SK-N-SH (cell line): ENCODE measurements around the gene SLFN14. TPM values are rescaled to one million over a fixed set of nuclear protein-coding genes. Genes with fewer than 3 reads are reported as not detected.

ENCODE experiments used
- CTCF ChIA-PET: fragments of 300-600, 350-600 bp; formaldehyde crosslinking; extraction: SDS; loops from one replicate; lab custom pipeline; 2021; lab: Yijun Ruan, JAX
- POLR2A ChIA-PET: fragments of 350-600 bp; sonication (Branson Sonifier 250); formaldehyde crosslinking; extraction: SDS; loops from one replicate; lab custom pipeline; 2020; ENCODE audit warnings: antibody characterized with exemption, inconsistent platforms; lab: Yijun Ruan, JAX
- DNase-seq: peaks from one replicate; pipeline ENCODE4 v3.0.0; 2012
- H2AFZ ChIP-seq: fragments of 200-600 bp; sonication (generic); 2 replicates; pipeline ENCODE4 v1.8.1; 2016; ENCODE audit warnings: antibody characterized with exemption, mild to moderate bottlenecking, low read depth
- H3F3A ChIP-seq: fragments of 200-600 bp; sonication (generic); replicated peaks from 2 replicates; pipeline ENCODE3; 2016; ENCODE audit warnings: antibody characterized with exemption, mild to moderate bottlenecking; ENCODE audit not compliant: insufficient read depth
- H3K27ac ChIP-seq, 2 experiments: fragments of 200-500 bp in 1 of 2; fragments of 200-600 bp in 1 of 2; sonication (Bioruptor generic) in 1 of 2; sonication (generic), shearing (Covaris generic) in 1 of 2; 2 replicates each; pipeline versions ENCODE4 v1.5.1 to v1.6.1; 2014 to 2016; ENCODE audit warnings: low read depth in 2 of 2, inconsistent platforms in 1 of 2, low read length in 1 of 2, mild to moderate bottlenecking in 1 of 2, mixed read lengths in 1 of 2
- H3K27me3 ChIP-seq: fragments of 200-600 bp; sonication (generic), shearing (Covaris generic); 2 replicates; pipeline ENCODE4 v1.6.1; 2016; ENCODE audit warnings: mixed run types; ENCODE audit not compliant: insufficient read depth
- H3K36me3 ChIP-seq, 2 experiments: fragments of 200-500 bp in 1 of 2; fragments of 200-600 bp in 1 of 2; sonication (Bioruptor generic) in 1 of 2; sonication (generic) in 1 of 2; replicated peaks in 1 of 2; 2 replicates each; pipeline versions ENCODE3 to v1.5.1; 2014 to 2016; ENCODE audit warnings: low read length in 1 of 2, mild to moderate bottlenecking in 1 of 2; ENCODE audit not compliant: insufficient read depth in 2 of 2, control insufficient read depth in 1 of 2
- H3K4me1 ChIP-seq, 2 experiments: fragments of 200-500 bp in 1 of 2; fragments of 200-600 bp in 1 of 2; sonication (Bioruptor generic) in 1 of 2; sonication (generic), shearing (Covaris generic) in 1 of 2; 2 replicates each; pipeline versions ENCODE4 v1.5.1 to v1.6.1; 2014 to 2016; ENCODE audit warnings: low read depth in 1 of 2, low read length in 1 of 2, mixed run types in 1 of 2; ENCODE audit not compliant: insufficient read depth in 2 of 2, control insufficient read depth in 1 of 2
- H3K4me2 ChIP-seq: fragments of 200-600 bp; sonication (generic), shearing (Covaris generic); 2 replicates; pipeline ENCODE4 v1.6.1; 2017; ENCODE audit warnings: mixed run types
- H3K4me3 ChIP-seq, 2 experiments: fragments of 200-500 bp in 1 of 2; fragments of 200-600 bp in 1 of 2; sonication (Bioruptor generic) in 1 of 2; sonication (generic), shearing (Covaris generic) in 1 of 2; 2 replicates each; pipeline versions ENCODE4 v1.5.1 to v1.8.1; 2014 to 2016; ENCODE audit warnings: low read depth in 2 of 2, inconsistent platforms in 1 of 2, low read length in 1 of 2, mild to moderate bottlenecking in 1 of 2, mixed read lengths in 1 of 2, moderate library complexity in 1 of 2
- H3K79me2 ChIP-seq: fragments of 200-600 bp; sonication (generic); 2 replicates; pipeline ENCODE4 v1.8.1; 2017; ENCODE audit warnings: mild to moderate bottlenecking; ENCODE audit not compliant: insufficient read depth
- H3K9ac ChIP-seq: fragments of 200-600 bp; sonication (generic); 2 replicates; pipeline ENCODE4 v1.6.1; 2017; ENCODE audit warnings: mixed run types
- H3K9me2 ChIP-seq: fragments of 200-600 bp; sonication (generic); 2 replicates; pipeline ENCODE4 v1.6.1; 2017; ENCODE audit warnings: mixed run types
- H3K9me3 ChIP-seq: fragments of 200-600 bp; sonication (generic); 2 replicates; pipeline ENCODE4 v1.6.1; 2017; ENCODE audit warnings: mixed run types, mild to moderate bottlenecking, moderate library complexity
- H4K20me1 ChIP-seq: fragments of 200-600 bp; sonication (generic); 2 replicates; pipeline ENCODE4 v1.6.1; 2017; ENCODE audit warnings: mild to moderate bottlenecking, mixed run types; ENCODE audit not compliant: insufficient read depth
- ELF1 ChIP-seq: IDR thresholded peaks from 2 replicates; pipeline ENCODE4 v1.4.0; 2012
- GATA2 ChIP-seq: sonication (generic); formaldehyde crosslinking; IDR thresholded peaks from 2 replicates; pipeline ENCODE4 v1.5.0; 2020; ENCODE audit warnings: mild to moderate bottlenecking, missing genetic modification reagents
- JUND ChIP-seq: IDR thresholded peaks from 2 replicates; pipeline ENCODE4 v1.4.0; 2012
- MEF2A ChIP-seq: IDR thresholded peaks from 2 replicates; pipeline ENCODE4 v1.4.0; 2012; ENCODE audit warnings: low read depth, borderline replicate concordance
- MXI1 ChIP-seq: IDR thresholded peaks from 2 replicates; pipeline ENCODE4 v1.6.1; 2012; ENCODE audit warnings: mild to moderate bottlenecking, low read depth, low read length, improper control_type of control experiment
- NFIC ChIP-seq: IDR thresholded peaks from 2 replicates; pipeline ENCODE4 v1.4.0; 2012; ENCODE audit warnings: borderline replicate concordance
- NRF1 ChIP-seq: IDR thresholded peaks from 2 replicates; pipeline ENCODE4 v1.6.1; 2012; ENCODE audit warnings: low read depth, mild to moderate bottlenecking, low read length
- POLR2AphosphoS5 ChIP-seq: IDR thresholded peaks from 2 replicates; pipeline ENCODE4 v1.6.1; 2012; ENCODE audit warnings: low read depth, low read length
- SIN3A ChIP-seq: IDR thresholded peaks from 2 replicates; pipeline ENCODE4 v1.6.1; 2012; ENCODE audit warnings: low read depth, mild to moderate bottlenecking, low read length, moderate library complexity, borderline replicate concordance
- SMC3 ChIP-seq: IDR thresholded peaks from 2 replicates; pipeline ENCODE4 v1.6.1; 2012; ENCODE audit warnings: low read depth, low read length, improper control_type of control experiment
- TAF1 ChIP-seq: IDR thresholded peaks from 2 replicates; pipeline ENCODE4 v1.6.1; 2012; ENCODE audit warnings: low read depth, mild to moderate bottlenecking, low read length, moderate library complexity, borderline replicate concordance
- TCF12 ChIP-seq: IDR thresholded peaks from 2 replicates; pipeline ENCODE4 v1.4.0; 2012
- TEAD4 ChIP-seq: IDR thresholded peaks from 2 replicates; pipeline ENCODE4 v1.4.0; 2012; ENCODE audit warnings: mild to moderate bottlenecking, borderline replicate concordance; ENCODE audit not compliant: insufficient read depth
- WGBS: methylation state at CpG from one replicate; pipeline ENCODE4 v1.1.6; 2017; ENCODE audit warnings: low lambda C conversion rate; 5-methylcytosine and 5-hydroxymethylcytosine counted together
- polyA plus RNA-seq, 3 experiments: library from polyadenylated mRNA; depleted of rRNA; stranded (reverse); fragments of >200 nt; gene quantifications; 2 replicates each; pipeline ENCODE4 v1.2.3, GENCODE V29; 2012
- TF ChIP-seq, protein P1 (sequence below): IDR thresholded peaks from 2 replicates; pipeline ENCODE4 v1.4.0; 2012; ENCODE audit warnings: low read depth
- TF ChIP-seq, protein P2 (sequence below): IDR thresholded peaks from 2 replicates; pipeline ENCODE4 v1.6.1; 2012; ENCODE audit warnings: mild to moderate bottlenecking, low read depth, low read length, moderate library complexity
- TF ChIP-seq, protein P3 (sequence below): fragments of 150-350 bp; IDR thresholded peaks from 2 replicates; pipeline ENCODE4 v1.6.1; 2016; ENCODE audit warnings: mild to moderate bottlenecking, low read depth, low read length
- TF ChIP-seq, protein P4 (sequence below): IDR thresholded peaks from 2 replicates; pipeline ENCODE4 v1.4.0; 2012; ENCODE audit warnings: low read depth, borderline replicate concordance
- TF ChIP-seq, protein P5 (sequence below): fragments of 200-600 bp; sonication (generic); IDR thresholded peaks from 2 replicates; pipeline ENCODE4 v1.6.1; 2017; ENCODE audit warnings: antibody characterized with exemption, mild to moderate bottlenecking, moderate library complexity
- TF ChIP-seq, protein P6 (sequence below): IDR thresholded peaks from 2 replicates; pipeline ENCODE4; 2012
- TF ChIP-seq, protein P7 (sequence below): IDR thresholded peaks from 2 replicates; pipeline ENCODE4 v1.4.0; 2012; ENCODE audit warnings: low read depth, borderline replicate concordance

SLFN14 gene
- polyA plus RNA-seq, 1 of the 3 experiments (the other 2 are of a cell fraction) = not detected

DNA sequence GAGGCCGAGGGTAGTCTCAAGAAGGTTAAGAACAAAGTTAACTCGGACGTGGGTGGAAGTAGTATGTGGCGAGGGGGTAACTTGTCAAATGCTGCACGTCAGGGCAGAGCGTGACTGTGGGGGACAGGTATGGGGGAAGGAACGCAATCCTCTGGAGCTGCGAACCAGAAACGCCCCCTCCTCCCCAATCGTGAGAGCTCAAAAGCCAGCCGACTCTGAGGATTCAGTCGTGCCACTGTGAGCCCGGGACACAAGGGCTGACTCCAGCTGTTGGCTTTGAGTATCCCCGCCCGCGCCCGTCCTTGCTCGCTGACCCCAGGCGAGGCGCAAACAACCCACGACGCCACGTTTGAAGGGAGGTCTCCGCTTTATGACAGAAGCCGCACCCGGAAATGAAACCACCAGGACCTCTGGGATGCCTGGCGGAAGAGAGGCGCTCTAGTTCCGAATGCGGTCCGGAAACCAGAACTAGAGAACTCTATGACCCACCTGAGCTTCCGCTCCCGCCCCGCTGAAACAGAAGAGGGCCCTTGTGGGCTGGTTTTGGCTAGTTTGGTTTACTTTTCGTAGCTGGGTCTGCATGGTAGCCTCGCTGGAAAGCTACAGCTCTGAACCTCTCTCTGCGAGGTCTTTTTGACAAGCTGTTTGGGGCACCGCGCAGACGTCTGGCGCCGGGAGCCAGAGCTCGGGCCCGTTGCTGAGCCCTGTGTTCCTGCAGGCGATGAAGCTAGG lies 17.7 kb upstream of the SLFN14 start, which contains the start of gene PEX12:
Gene PEX12, minus strand, starts transcription at position 375 of the 732 bp plus-strand sequence. CDS start 550 bp downstream, outside the sequence.
- Histone ChIP-seq H3K27me3 (no peaks in the 10 kb centered on the region), H3K9me2 (no peaks in the 10 kb centered on the region), H3K36me3 (peaks cover 14 to 23% of the 10 kb centered on the region in 2 experiments), H2AFZ (peak within 1 kb of the TSS; percentile 85), H3F3A (peaks cover 25% of the 10 kb centered on the region), H3K79me2 (peaks cover 24% of the 10 kb centered on the region), H4K20me1 (no peaks in the 10 kb centered on the region), H3K27ac (peak within 1 kb of the TSS; percentile 58 to 93), H3K4me1 (peaks cover 0 to 16% of the 10 kb centered on the region in 2 experiments; a peak in 3 of 4 replicates), H3K9me3 (no peaks in the 10 kb centered on the region), H3K4me2 (peak within 1 kb of the TSS; percentile 94), H3K9ac (peak within 1 kb of the TSS; percentile 90), H3K4me3 (peak within 1 kb of the TSS; percentile 89 to 94)
- POLR2A ChIA-PET = interaction anchor here (0.6 to 3.8 kb wide), 8 partner anchors 8 to 230 kb away, joined by 3 to 27 read pairs (median 4); partner anchors contain the start of genes AP2B1, RASL10B and TAF15
- DNase-seq = peak; percentile 87
- CTCF ChIA-PET = interaction anchor here (1.0 to 2.6 kb wide), 6 partner anchors 11 to 185 kb away, joined by 3 to 17 read pairs (median 6); no protein-coding TSS in a partner anchor
- under 1% methylated on average over 35 of the region's 45 CpGs for WGBS
- TF ChIP-seq, protein P1, sequence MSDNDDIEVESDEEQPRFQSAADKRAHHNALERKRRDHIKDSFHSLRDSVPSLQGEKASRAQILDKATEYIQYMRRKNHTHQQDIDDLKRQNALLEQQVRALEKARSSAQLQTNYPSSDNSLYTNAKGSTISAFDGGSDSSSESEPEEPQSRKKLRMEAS = peak; percentile 94
- TF ChIP-seq, protein P2, sequence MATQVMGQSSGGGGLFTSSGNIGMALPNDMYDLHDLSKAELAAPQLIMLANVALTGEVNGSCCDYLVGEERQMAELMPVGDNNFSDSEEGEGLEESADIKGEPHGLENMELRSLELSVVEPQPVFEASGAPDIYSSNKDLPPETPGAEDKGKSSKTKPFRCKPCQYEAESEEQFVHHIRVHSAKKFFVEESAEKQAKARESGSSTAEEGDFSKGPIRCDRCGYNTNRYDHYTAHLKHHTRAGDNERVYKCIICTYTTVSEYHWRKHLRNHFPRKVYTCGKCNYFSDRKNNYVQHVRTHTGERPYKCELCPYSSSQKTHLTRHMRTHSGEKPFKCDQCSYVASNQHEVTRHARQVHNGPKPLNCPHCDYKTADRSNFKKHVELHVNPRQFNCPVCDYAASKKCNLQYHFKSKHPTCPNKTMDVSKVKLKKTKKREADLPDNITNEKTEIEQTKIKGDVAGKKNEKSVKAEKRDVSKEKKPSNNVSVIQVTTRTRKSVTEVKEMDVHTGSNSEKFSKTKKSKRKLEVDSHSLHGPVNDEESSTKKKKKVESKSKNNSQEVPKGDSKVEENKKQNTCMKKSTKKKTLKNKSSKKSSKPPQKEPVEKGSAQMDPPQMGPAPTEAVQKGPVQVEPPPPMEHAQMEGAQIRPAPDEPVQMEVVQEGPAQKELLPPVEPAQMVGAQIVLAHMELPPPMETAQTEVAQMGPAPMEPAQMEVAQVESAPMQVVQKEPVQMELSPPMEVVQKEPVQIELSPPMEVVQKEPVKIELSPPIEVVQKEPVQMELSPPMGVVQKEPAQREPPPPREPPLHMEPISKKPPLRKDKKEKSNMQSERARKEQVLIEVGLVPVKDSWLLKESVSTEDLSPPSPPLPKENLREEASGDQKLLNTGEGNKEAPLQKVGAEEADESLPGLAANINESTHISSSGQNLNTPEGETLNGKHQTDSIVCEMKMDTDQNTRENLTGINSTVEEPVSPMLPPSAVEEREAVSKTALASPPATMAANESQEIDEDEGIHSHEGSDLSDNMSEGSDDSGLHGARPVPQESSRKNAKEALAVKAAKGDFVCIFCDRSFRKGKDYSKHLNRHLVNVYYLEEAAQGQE = no peak
- TF ChIP-seq, protein P3, sequence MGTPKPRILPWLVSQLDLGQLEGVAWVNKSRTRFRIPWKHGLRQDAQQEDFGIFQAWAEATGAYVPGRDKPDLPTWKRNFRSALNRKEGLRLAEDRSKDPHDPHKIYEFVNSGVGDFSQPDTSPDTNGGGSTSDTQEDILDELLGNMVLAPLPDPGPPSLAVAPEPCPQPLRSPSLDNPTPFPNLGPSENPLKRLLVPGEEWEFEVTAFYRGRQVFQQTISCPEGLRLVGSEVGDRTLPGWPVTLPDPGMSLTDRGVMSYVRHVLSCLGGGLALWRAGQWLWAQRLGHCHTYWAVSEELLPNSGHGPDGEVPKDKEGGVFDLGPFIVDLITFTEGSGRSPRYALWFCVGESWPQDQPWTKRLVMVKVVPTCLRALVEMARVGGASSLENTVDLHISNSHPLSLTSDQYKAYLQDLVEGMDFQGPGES = no peak
- no peak for TF ChIP-seq SMC3
- peak; percentile 98 for TF ChIP-seq ELF1
- TF ChIP-seq POLR2AphosphoS5 = peak; percentile 98
- no peak for TF ChIP-seq NRF1
- TF ChIP-seq, protein P4, sequence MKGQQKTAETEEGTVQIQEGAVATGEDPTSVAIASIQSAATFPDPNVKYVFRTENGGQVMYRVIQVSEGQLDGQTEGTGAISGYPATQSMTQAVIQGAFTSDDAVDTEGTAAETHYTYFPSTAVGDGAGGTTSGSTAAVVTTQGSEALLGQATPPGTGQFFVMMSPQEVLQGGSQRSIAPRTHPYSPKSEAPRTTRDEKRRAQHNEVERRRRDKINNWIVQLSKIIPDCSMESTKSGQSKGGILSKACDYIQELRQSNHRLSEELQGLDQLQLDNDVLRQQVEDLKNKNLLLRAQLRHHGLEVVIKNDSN = peak; percentile 16; the same call in 1 of the 2 replicates
- TF ChIP-seq GATA2 = no peak
- TF ChIP-seq TCF12 = peak; percentile 36; the same call in 1 of the 2 replicates
- TF ChIP-seq TEAD4 = no peak
- TF ChIP-seq NFIC = peak; percentile 11; the same call in 1 of the 2 replicates
- no peak for TF ChIP-seq MEF2A
- TF ChIP-seq, protein P5, sequence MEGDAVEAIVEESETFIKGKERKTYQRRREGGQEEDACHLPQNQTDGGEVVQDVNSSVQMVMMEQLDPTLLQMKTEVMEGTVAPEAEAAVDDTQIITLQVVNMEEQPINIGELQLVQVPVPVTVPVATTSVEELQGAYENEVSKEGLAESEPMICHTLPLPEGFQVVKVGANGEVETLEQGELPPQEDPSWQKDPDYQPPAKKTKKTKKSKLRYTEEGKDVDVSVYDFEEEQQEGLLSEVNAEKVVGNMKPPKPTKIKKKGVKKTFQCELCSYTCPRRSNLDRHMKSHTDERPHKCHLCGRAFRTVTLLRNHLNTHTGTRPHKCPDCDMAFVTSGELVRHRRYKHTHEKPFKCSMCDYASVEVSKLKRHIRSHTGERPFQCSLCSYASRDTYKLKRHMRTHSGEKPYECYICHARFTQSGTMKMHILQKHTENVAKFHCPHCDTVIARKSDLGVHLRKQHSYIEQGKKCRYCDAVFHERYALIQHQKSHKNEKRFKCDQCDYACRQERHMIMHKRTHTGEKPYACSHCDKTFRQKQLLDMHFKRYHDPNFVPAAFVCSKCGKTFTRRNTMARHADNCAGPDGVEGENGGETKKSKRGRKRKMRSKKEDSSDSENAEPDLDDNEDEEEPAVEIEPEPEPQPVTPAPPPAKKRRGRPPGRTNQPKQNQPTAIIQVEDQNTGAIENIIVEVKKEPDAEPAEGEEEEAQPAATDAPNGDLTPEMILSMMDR = 0 out of 2 replicates have a peak, but pooled peaks have one; percentile 12
- peak; percentile 95; the same call in 1 of the 2 replicates for TF ChIP-seq SIN3A
- TF ChIP-seq, protein P6, sequence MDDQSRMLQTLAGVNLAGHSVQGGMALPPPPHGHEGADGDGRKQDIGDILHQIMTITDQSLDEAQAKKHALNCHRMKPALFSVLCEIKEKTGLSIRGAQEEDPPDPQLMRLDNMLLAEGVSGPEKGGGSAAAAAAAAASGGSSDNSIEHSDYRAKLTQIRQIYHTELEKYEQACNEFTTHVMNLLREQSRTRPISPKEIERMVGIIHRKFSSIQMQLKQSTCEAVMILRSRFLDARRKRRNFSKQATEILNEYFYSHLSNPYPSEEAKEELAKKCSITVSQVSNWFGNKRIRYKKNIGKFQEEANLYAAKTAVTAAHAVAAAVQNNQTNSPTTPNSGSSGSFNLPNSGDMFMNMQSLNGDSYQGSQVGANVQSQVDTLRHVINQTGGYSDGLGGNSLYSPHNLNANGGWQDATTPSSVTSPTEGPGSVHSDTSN = no peak
- TF ChIP-seq MXI1 = peak; percentile 96
- no peak; the same call in 1 of the 2 replicates for TF ChIP-seq JUND
- TF ChIP-seq TAF1 = peak; percentile 92
- TF ChIP-seq, protein P7, sequence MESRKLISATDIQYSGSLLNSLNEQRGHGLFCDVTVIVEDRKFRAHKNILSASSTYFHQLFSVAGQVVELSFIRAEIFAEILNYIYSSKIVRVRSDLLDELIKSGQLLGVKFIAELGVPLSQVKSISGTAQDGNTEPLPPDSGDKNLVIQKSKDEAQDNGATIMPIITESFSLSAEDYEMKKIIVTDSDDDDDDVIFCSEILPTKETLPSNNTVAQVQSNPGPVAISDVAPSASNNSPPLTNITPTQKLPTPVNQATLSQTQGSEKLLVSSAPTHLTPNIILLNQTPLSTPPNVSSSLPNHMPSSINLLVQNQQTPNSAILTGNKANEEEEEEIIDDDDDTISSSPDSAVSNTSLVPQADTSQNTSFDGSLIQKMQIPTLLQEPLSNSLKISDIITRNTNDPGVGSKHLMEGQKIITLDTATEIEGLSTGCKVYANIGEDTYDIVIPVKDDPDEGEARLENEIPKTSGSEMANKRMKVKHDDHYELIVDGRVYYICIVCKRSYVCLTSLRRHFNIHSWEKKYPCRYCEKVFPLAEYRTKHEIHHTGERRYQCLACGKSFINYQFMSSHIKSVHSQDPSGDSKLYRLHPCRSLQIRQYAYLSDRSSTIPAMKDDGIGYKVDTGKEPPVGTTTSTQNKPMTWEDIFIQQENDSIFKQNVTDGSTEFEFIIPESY = peak; percentile 77
